ENCODE measurements around the gene TMEM89.

The TMEM89 gene

GRCh38 chr3:48595075-48595525, 26.5 kb downstream of the TMEM89 start, which contains the start of gene COL7A1:
Gene COL7A1, minus strand, starts transcription at chr3:48595329. Its CDS starts 170 bp downstream, at chr3:48595159.
- ATAC-seq (no peak), DNase-seq (no peak)
- no peak within 1 kb of the TSS for H3K4me3 Mint-ChIP-seq
- H3K36me3 Mint-ChIP-seq (ENCODE audit: low read depth), result no peaks in the 10 kb centered on the region
- H3K9me3 Mint-ChIP-seq, result no peaks in the 10 kb centered on the region
- peaks cover 22% of the 10 kb centered on the region for H3K27me3 Mint-ChIP-seq
- peaks cover 12% of the 10 kb centered on the region for H3K4me1 Mint-ChIP-seq
- H3K27ac Mint-ChIP-seq, result no peak within 1 kb of the TSS

- H3K4me3 Mint-ChIP-seq, result no peak overlapping the region
- DNase-seq, result no peak
- H3K36me3 Mint-ChIP-seq (ENCODE audit: low read depth), result no peaks in the 10 kb centered on the region
- peaks cover 12% of the 10 kb centered on the region for H3K4me1 Mint-ChIP-seq
- no peak for ATAC-seq
- H3K9me3 Mint-ChIP-seq, result no peaks in the 10 kb centered on the region
- H3K27ac Mint-ChIP-seq, result no peak overlapping the region
- H3K27me3 Mint-ChIP-seq, result peaks cover 27% of the 10 kb centered on the region
Observed at GRCh38 chr3:48594417-48595049, 27.0 kb downstream of the TMEM89 start.

GRCh38 chr3:48593337-48593736, 28.2 kb downstream of the TMEM89 start:
- peaks cover 34% of the 10 kb centered on the region for H3K27me3 Mint-ChIP-seq
- no peak overlapping the region for H3K27ac Mint-ChIP-seq
- no peak for ATAC-seq

GRCh38 chr3:48592519-48593087, 29.0 kb downstream of the TMEM89 start:
- Mint-ChIP-seq H3K4me3 (no peak overlapping the region), H3K36me3 (ENCODE audit: low read depth) (no peaks in the 10 kb centered on the region), H3K9me3 (no peaks in the 10 kb centered on the region), H3K4me1 (peaks cover 12% of the 10 kb centered on the region), H3K27me3 (peaks cover 38% of the 10 kb centered on the region), H3K27ac (no peak overlapping the region)
- DNase-seq (no peak), ATAC-seq (no peak)

More at GRCh38 chr3:48593337-48593736, 28.2 kb downstream of the TMEM89 start:
- Mint-ChIP-seq H3K36me3 (ENCODE audit: low read depth) (no peaks in the 10 kb centered on the region), H3K4me1 (peaks cover 12% of the 10 kb centered on the region), H3K4me3 (no peak overlapping the region), H3K9me3 (no peaks in the 10 kb centered on the region)
- DNase-seq, result no peak

- Mint-ChIP-seq H3K27ac (no peak overlapping the region), H3K9me3 (no peaks in the 10 kb centered on the region), H3K4me1 (peaks cover 12% of the 10 kb centered on the region), H3K4me3 (no peak overlapping the region), H3K27me3 (peaks cover 38% of the 10 kb centered on the region), H3K36me3 (ENCODE audit: low read depth) (no peaks in the 10 kb centered on the region)
- DNase-seq (no peak), ATAC-seq (no peak)
Observed at GRCh38 chr3:48591886-48592518, 29.6 kb downstream of the TMEM89 start.

GRCh38 chr3:48591436-48591835, 30.1 kb downstream of the TMEM89 start:
- Mint-ChIP-seq H3K27ac (no peak overlapping the region), H3K4me1 (peaks cover 12% of the 10 kb centered on the region), H3K27me3 (peaks cover 38% of the 10 kb centered on the region), H3K36me3 (ENCODE audit: low read depth) (no peaks in the 10 kb centered on the region), H3K4me3 (no peak overlapping the region), H3K9me3 (no peaks in the 10 kb centered on the region)
- ATAC-seq (no peak), DNase-seq (no peak)

GRCh38 chr3:48588230-48588629, 33.3 kb downstream of the TMEM89 start:
- Mint-ChIP-seq H3K27me3 (peaks cover 26% of the 10 kb centered on the region), H3K27ac (no peak overlapping the region), H3K9me3 (no peaks in the 10 kb centered on the region)

GRCh38 chr3:48587686-48588085, 33.9 kb downstream of the TMEM89 start:
- no peak for ATAC-seq
- Mint-ChIP-seq H3K9me3 (no peaks in the 10 kb centered on the region), H3K4me3 (no peak overlapping the region), H3K36me3 (ENCODE audit: low read depth) (no peaks in the 10 kb centered on the region), H3K27me3 (peaks cover 20% of the 10 kb centered on the region), H3K27ac (no peak overlapping the region), H3K4me1 (no peaks in the 10 kb centered on the region)
- DNase-seq, result no peak

More at GRCh38 chr3:48588230-48588629, 33.3 kb downstream of the TMEM89 start:
- ATAC-seq (no peak), DNase-seq (no peak)
- Mint-ChIP-seq H3K4me3 (no peak overlapping the region), H3K36me3 (ENCODE audit: low read depth) (no peaks in the 10 kb centered on the region), H3K4me1 (no peaks in the 10 kb centered on the region)

GRCh38 chr3:48585411-48585810, 36.2 kb downstream of the TMEM89 start:
- Mint-ChIP-seq H3K4me1 (no peaks in the 10 kb centered on the region), H3K27me3 (peaks cover 15% of the 10 kb centered on the region), H3K9me3 (no peaks in the 10 kb centered on the region), H3K27ac (no peak overlapping the region), H3K36me3 (ENCODE audit: low read depth) (no peaks in the 10 kb centered on the region), H3K4me3 (no peak overlapping the region)
- DNase-seq (no peak), ATAC-seq (no peak)

GRCh38 chr3:48584836-48585235, 36.7 kb downstream of the TMEM89 start:
- Mint-ChIP-seq H3K4me1 (no peaks in the 10 kb centered on the region), H3K27ac (no peak overlapping the region), H3K9me3 (no peaks in the 10 kb centered on the region), H3K4me3 (no peak overlapping the region), H3K36me3 (ENCODE audit: low read depth) (no peaks in the 10 kb centered on the region), H3K27me3 (peaks cover 14% of the 10 kb centered on the region)
- ATAC-seq, result no peak
- DNase-seq, result no peak

GRCh38 chr3:48581621-48582481, 39.7 kb downstream of the TMEM89 start:
- Mint-ChIP-seq H3K9me3 (no peaks in the 10 kb centered on the region), H3K4me3 (no peak overlapping the region), H3K27ac (no peak overlapping the region), H3K4me1 (no peaks in the 10 kb centered on the region), H3K27me3 (no peaks in the 10 kb centered on the region), H3K36me3 (ENCODE audit: low read depth) (no peaks in the 10 kb centered on the region)
- no peak for ATAC-seq
- DNase-seq, result no peak

GRCh38 chr3:48576647-48577046, 44.9 kb downstream of the TMEM89 start:
- no peaks in the 10 kb centered on the region for H3K36me3 Mint-ChIP-seq (ENCODE audit: low read depth)
- H3K9me3 Mint-ChIP-seq, result no peaks in the 10 kb centered on the region
- H3K4me3 Mint-ChIP-seq, result no peak overlapping the region
- ATAC-seq (no peak), DNase-seq (no peak)
- H3K27ac Mint-ChIP-seq, result no peak overlapping the region
- H3K27me3 Mint-ChIP-seq, result no peaks in the 10 kb centered on the region
- no peaks in the 10 kb centered on the region for H3K4me1 Mint-ChIP-seq

GRCh38 chr3:48575366-48575765, 46.2 kb downstream of the TMEM89 start:
- no peaks in the 10 kb centered on the region for H3K27me3 Mint-ChIP-seq
- H3K4me3 Mint-ChIP-seq, result no peak overlapping the region
- H3K9me3 Mint-ChIP-seq, result no peaks in the 10 kb centered on the region
- ATAC-seq (no peak), DNase-seq (no peak)
- no peak overlapping the region for H3K27ac Mint-ChIP-seq
- H3K36me3 Mint-ChIP-seq (ENCODE audit: low read depth), result no peaks in the 10 kb centered on the region
- H3K4me1 Mint-ChIP-seq, result no peaks in the 10 kb centered on the region

GRCh38 chr3:48573973-48574585, 47.5 kb downstream of the TMEM89 start:
- DNase-seq, result no peak
- ATAC-seq, result no peak
- H3K9me3 Mint-ChIP-seq, result no peaks in the 10 kb centered on the region
- H3K4me1 Mint-ChIP-seq, result no peaks in the 10 kb centered on the region
- H3K27ac Mint-ChIP-seq, result peak overlapping the region; percentile 1
- H3K4me3 Mint-ChIP-seq, result no peak overlapping the region
- no peaks in the 10 kb centered on the region for H3K27me3 Mint-ChIP-seq
- no peaks in the 10 kb centered on the region for H3K36me3 Mint-ChIP-seq (ENCODE audit: low read depth)
